22Rv1 (cell line): ENCODE data around the gene CNOT1.

Experiments
- ZFX ChIP-seq: fragments of 450-650 bp; IDR thresholded peaks from 2 replicates; pipeline ENCODE4 v1.6.1; 2017; ENCODE audit warnings: antibody characterized with exemption, borderline replicate concordance
- TF ChIP-seq, protein P1 (sequence below): fragments of 450-650 bp; IDR thresholded peaks from 2 replicates; pipeline ENCODE4 v1.5.1; 2017; ENCODE audit warnings: mild to moderate bottlenecking

DNA sequence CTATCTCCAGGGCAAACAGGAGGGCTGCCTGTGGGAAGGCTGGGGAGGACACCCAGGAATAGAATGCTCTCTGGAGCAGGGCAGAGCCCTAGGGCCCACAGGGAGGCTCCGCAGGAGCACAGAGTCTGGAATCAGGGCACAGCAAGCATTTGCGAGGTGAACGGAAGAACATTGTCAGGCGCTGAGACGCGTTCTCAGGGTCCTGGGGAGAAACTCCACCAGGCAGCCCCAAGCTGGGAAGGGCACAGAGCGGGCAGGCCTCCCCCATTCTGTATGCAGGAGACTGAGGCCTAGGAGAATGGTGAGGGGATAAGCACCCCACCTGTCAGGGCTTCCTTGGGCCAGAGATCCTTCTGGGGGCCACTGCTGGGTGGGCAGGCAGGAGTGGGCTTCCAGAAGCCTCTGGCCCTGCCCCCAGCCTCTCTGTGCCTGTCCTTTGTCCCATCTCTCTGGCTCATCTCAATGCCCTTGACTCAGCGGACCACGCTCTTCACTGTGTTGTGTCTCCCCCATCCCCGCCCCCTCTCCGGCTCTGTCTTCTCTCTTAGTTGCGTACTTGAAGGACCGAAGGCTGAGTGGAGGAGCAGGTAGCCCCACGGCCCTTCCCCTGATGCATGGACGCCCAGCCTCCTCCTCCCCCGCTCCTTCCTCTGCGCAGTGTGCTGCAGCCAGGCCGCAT lies 119.4 kb downstream of the CNOT1 start:
- TF ChIP-seq, protein P1, sequence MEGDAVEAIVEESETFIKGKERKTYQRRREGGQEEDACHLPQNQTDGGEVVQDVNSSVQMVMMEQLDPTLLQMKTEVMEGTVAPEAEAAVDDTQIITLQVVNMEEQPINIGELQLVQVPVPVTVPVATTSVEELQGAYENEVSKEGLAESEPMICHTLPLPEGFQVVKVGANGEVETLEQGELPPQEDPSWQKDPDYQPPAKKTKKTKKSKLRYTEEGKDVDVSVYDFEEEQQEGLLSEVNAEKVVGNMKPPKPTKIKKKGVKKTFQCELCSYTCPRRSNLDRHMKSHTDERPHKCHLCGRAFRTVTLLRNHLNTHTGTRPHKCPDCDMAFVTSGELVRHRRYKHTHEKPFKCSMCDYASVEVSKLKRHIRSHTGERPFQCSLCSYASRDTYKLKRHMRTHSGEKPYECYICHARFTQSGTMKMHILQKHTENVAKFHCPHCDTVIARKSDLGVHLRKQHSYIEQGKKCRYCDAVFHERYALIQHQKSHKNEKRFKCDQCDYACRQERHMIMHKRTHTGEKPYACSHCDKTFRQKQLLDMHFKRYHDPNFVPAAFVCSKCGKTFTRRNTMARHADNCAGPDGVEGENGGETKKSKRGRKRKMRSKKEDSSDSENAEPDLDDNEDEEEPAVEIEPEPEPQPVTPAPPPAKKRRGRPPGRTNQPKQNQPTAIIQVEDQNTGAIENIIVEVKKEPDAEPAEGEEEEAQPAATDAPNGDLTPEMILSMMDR = no peak
- no peak for TF ChIP-seq ZFX
